A549 (cell line): ENCODE results near the gene UBE2N. TPM values are rescaled to one million over a fixed set of nuclear protein-coding genes. Genes with fewer than 3 reads are reported as not detected.
"Not testable (repeated sequence)": the region's sequence is repeated elsewhere in the genome, so short reads cannot be mapped to it uniquely, and the experiment has no call there.

Source experiments
- ATAC-seq, 2 experiments: fragments of 200-7000 bp in 1 of 2; fragments of >200 bp in 1 of 2; cut with Nextera tagmentation in 1 of 2; cut with Tn5 transposase in 1 of 2; 3 replicates each; pipeline versions ENCODE4 v1.8.0 to v1.9.1; 2018 to 2020; ENCODE audit warnings: mild to moderate bottlenecking in 1 of 2, moderate library complexity in 1 of 2
- CTCF ChIA-PET: fragments of 300-600 bp; sonication (Branson Sonifier 250); formaldehyde crosslinking; extraction: SDS; loops from one replicate; lab custom pipeline; 2021; ENCODE audit warnings: antibody characterized with exemption, inconsistent platforms; lab: Yijun Ruan, JAX
- POLR2A ChIA-PET: fragments of 350-600 bp; formaldehyde crosslinking; extraction: SDS; loops from one replicate; lab custom pipeline; 2021; ENCODE audit warnings: antibody characterized with exemption, inconsistent platforms; lab: Yijun Ruan, JAX
- DNase-seq, 2 experiments: peaks; one replicate each; pipeline versions ENCODE4 v3.0.0 to v3.0.0-alpha.2; 2011 to 2016; ENCODE audit warnings: low read depth in 1 of 2, low spot score in 1 of 2
- FAIRE-seq: peaks from 2 replicates; lab custom pipeline; 2011; peaks lifted over from hg19 to GRCh38; lab: Jason Lieb, UNC
- H3K27ac ChIP-seq, 2 experiments: fragments of >200 bp; sonication (Bioruptor Twin); formaldehyde crosslinking; 3 replicates each; pipeline ENCODE4 v1.5.1; 2016 to 2017
- H3K4me1 ChIP-seq: fragments of >200 bp; sonication (Bioruptor Twin); formaldehyde crosslinking; 3 replicates; pipeline ENCODE4 v1.6.1; 2016
- H3K4me2 ChIP-seq: fragments of >200 bp; sonication (Bioruptor Twin); formaldehyde crosslinking; 3 replicates; pipeline ENCODE4 v1.6.1; 2016
- H3K4me3 ChIP-seq: fragments of >200 bp; sonication (Bioruptor Twin); formaldehyde crosslinking; 3 replicates; pipeline ENCODE4 v1.5.1; 2016
- H3K9me3 ChIP-seq: fragments of >200 bp; sonication (Bioruptor Twin); formaldehyde crosslinking; 3 replicates; pipeline ENCODE4 v1.6.1; 2016
- ESRRA ChIP-seq: fragments of 150-350 bp; IDR thresholded peaks from 2 replicates; pipeline ENCODE4 v1.6.1; 2014; ENCODE audit warnings: mild to moderate bottlenecking, low read length, borderline replicate concordance
- FOSL2 ChIP-seq, 2 experiments: fragments of 450-650 bp in 1 of 2; fragments of >200 bp in 1 of 2; sonication (Bioruptor Twin) in 1 of 2; formaldehyde crosslinking; IDR thresholded peaks; 2 replicates each; pipeline versions ENCODE4 v1.5.0 to v1.6.1; 2016 to 2020; ENCODE audit warnings: mild to moderate bottlenecking in 1 of 2, moderate library complexity in 1 of 2
- FOXS1 ChIP-seq: fragments of 250-450 bp; sonication (Bioruptor Pico); IDR thresholded peaks from 2 replicates; pipeline ENCODE4 v1.5.0; 2020; ENCODE audit warnings: mild to moderate bottlenecking, moderate library complexity
- GATA3 ChIP-seq: IDR thresholded peaks from 2 replicates; pipeline ENCODE4 v1.6.1; 2012; ENCODE audit warnings: borderline replicate concordance
- HOXB5 ChIP-seq: fragments of 250-450 bp; sonication (Bioruptor Pico); IDR thresholded peaks from 2 replicates; pipeline ENCODE4 v1.5.0; 2020; ENCODE audit warnings: mild to moderate bottlenecking, moderate library complexity
- MAFK ChIP-seq: fragments of 450-650 bp; IDR thresholded peaks from 2 replicates; pipeline ENCODE4 v1.6.1; 2014; ENCODE audit not compliant: partially characterized antibody
- MAZ ChIP-seq: fragments of 150-350 bp; IDR thresholded peaks from 2 replicates; pipeline ENCODE4 v1.6.1; 2014; ENCODE audit warnings: antibody characterized with exemption, low read depth, low read length, borderline replicate concordance
- PHF8 ChIP-seq: fragments of 200-600 bp; sonication (generic); IDR thresholded peaks from 2 replicates; pipeline ENCODE4 v1.6.1; 2016; ENCODE audit warnings: low read depth, mild to moderate bottlenecking, antibody characterized with exemption, moderate library complexity, borderline replicate concordance
- RAD21 ChIP-seq, 2 experiments: fragments of >200 bp in 1 of 2; sonication (Bioruptor Twin) in 1 of 2; formaldehyde crosslinking in 1 of 2; IDR thresholded peaks in 1 of 2; conservative IDR thresholded peaks in 1 of 2; 2 replicates in 1 of 2; 3 replicates in 1 of 2; pipeline ENCODE4 v1.6.1; 2012 to 2018; ENCODE audit warnings: inconsistent platforms in 1 of 2
- RARB ChIP-seq: fragments of 250-450 bp; sonication (Bioruptor Pico); IDR thresholded peaks from 2 replicates; pipeline ENCODE4 v1.8.0; 2021; ENCODE audit warnings: mild to moderate bottlenecking, moderate library complexity
- RFX5 ChIP-seq: fragments of 450-650 bp; IDR thresholded peaks from 2 replicates; pipeline ENCODE4 v1.7.1; 2014; ENCODE audit warnings: antibody characterized with exemption, mild to moderate bottlenecking, moderate library complexity
- SMC3 ChIP-seq: fragments of >200 bp; sonication (Bioruptor Twin); formaldehyde crosslinking; IDR thresholded peaks from 3 replicates; pipeline ENCODE4 v1.6.1; 2018; ENCODE audit warnings: inconsistent platforms
- SREBF2 ChIP-seq: fragments of 450-650 bp; IDR thresholded peaks from 2 replicates; pipeline ENCODE4 v1.6.1; 2014; ENCODE audit warnings: mild to moderate bottlenecking, moderate library complexity
- TP53 ChIP-seq: fragments of 250-450 bp; sonication (Bioruptor Pico); IDR thresholded peaks from 2 replicates; pipeline ENCODE4 v1.5.0; 2021; ENCODE audit warnings: mild to moderate bottlenecking, moderate library complexity
- WGBS: methylation state at CpG from one replicate; pipeline ENCODE4 v1.1.6; 2017; ENCODE audit errors: missing lambda C conversion rate; 5-methylcytosine and 5-hydroxymethylcytosine counted together
- polyA plus RNA-seq, 4 experiments: library from polyadenylated mRNA; depleted of rRNA in 3 of 4; stranded (reverse); fragments of >200 nt; fragmentation: RNase III in 1 of 4; extraction: RNeasy Plus Mini Kit Qiagen cat#74134 plus additional on column Dnase treatment in 1 of 4; gene quantifications; 2 replicates in 3 of 4; 3 replicates in 1 of 4; pipeline ENCODE4 v1.2.3, GENCODE V29; 2011 to 2017
- TF ChIP-seq, protein P1 (sequence below): fragments of >200 bp; sonication (Bioruptor Twin); formaldehyde crosslinking; IDR thresholded peaks from 2 replicates; pipeline ENCODE4 v1.6.1; 2016
- TF ChIP-seq, protein P2 (sequence below): IDR thresholded peaks from 2 replicates; pipeline ENCODE4 v1.6.1; 2012
- TF ChIP-seq, protein P3 (sequence below): fragments of 250-450 bp; sonication (Bioruptor Pico); IDR thresholded peaks from 2 replicates; pipeline ENCODE4 v1.5.0; 2020; ENCODE audit warnings: low read depth, mild to moderate bottlenecking, moderate library complexity

Gene UBE2N
- polyA plus RNA-seq, 2 of the 4 experiments (the other 2 are of a cell fraction): 160 to 168 TPM

DNA sequence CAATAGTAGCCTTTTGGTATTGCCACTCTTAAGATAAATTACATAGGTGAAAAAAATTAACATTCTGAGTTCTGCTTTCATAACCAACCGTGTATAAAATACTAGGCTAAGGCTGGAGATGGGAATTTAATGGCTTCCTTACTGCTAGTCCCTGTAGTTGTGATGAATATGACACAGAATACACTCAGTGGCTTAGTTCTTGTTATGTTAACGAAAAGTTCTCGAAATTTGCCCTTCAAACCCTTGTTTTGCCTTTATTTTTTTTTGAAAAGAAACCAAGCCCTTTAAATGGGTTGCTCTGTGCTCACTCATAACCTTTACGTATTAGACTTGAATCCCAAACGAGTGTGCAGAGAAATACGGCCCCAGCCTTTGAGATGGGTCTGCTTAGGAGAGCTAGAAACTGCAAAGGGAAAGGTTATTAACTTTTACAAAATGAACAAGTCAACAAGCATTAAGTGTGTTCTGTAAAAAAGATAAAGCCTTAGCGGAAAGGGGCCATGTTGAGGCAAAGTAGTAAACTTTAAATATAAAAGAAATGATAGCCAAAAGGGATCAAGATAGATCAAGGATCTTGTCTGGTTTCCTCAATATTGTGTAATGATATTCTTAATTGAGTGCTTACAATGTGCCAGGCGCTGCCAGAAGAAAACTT, 62.3 kb downstream of the UBE2N start:
- CTCF ChIA-PET: interaction anchor here (1.1 to 1.5 kb wide), 2 partner anchors 241 to 395 kb away, joined by 3 to 4 read pairs; no protein-coding TSS in a partner anchor
- Histone ChIP-seq H3K27ac (peak overlapping the region; percentile 77 to 97), H3K4me3 (peak overlapping the region; percentile 64), H3K9me3 (no peaks in the 10 kb centered on the region), H3K4me1 (peaks cover 34% of the 10 kb centered on the region), H3K4me2 (peak overlapping the region; percentile 91)
- 46% methylated on average over 8 of the region's 8 CpGs for WGBS
- TF ChIP-seq SREBF2: no peak
- TF ChIP-seq MAZ: no peak
- TF ChIP-seq, protein P1, sequence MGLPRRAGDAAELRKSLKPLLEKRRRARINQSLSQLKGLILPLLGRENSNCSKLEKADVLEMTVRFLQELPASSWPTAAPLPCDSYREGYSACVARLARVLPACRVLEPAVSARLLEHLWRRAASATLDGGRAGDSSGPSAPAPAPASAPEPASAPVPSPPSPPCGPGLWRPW: no peak
- no peak for TF ChIP-seq MAFK
- TF ChIP-seq SMC3: no peak
- TF ChIP-seq GATA3: no peak
- no peak for TF ChIP-seq TP53 (CRISPR knock-in tag)
- TF ChIP-seq RAD21 (conservative IDR thresholded peaks at IDR 0.05 in 1 of 2, IDR thresholded peaks at IDR 0.05 in 1 of 2): no peak
- TF ChIP-seq PHF8: no peak
- TF ChIP-seq FOXS1 (CRISPR knock-in tag): no peak
- TF ChIP-seq, protein P2, sequence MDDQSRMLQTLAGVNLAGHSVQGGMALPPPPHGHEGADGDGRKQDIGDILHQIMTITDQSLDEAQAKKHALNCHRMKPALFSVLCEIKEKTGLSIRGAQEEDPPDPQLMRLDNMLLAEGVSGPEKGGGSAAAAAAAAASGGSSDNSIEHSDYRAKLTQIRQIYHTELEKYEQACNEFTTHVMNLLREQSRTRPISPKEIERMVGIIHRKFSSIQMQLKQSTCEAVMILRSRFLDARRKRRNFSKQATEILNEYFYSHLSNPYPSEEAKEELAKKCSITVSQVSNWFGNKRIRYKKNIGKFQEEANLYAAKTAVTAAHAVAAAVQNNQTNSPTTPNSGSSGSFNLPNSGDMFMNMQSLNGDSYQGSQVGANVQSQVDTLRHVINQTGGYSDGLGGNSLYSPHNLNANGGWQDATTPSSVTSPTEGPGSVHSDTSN: no peak
- TF ChIP-seq ESRRA: no peak
- TF ChIP-seq HOXB5 (CRISPR knock-in tag): no peak
- no peak for TF ChIP-seq RFX5
- TF ChIP-seq, protein P3, sequence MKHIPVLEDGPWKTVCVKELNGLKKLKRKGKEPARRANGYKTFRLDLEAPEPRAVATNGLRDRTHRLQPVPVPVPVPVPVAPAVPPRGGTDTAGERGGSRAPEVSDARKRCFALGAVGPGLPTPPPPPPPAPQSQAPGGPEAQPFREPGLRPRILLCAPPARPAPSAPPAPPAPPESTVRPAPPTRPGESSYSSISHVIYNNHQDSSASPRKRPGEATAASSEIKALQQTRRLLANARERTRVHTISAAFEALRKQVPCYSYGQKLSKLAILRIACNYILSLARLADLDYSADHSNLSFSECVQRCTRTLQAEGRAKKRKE (CRISPR knock-in tag): no peak
- no peak for TF ChIP-seq FOSL2 (IDR thresholded peaks at IDR 0.05)
- no peak for TF ChIP-seq FOSL2 (CRISPR knock-in tag; IDR thresholded peaks at IDR 0.05)
- TF ChIP-seq RARB (CRISPR knock-in tag): no peak
- no peak for ATAC-seq
- no peak for DNase-seq
- POLR2A ChIA-PET: interaction anchor here (1.2 kb wide), 1 partner anchor 392 kb away, joined by 3 read pairs; no protein-coding TSS in a partner anchor
- no peak for FAIRE-seq

DNA sequence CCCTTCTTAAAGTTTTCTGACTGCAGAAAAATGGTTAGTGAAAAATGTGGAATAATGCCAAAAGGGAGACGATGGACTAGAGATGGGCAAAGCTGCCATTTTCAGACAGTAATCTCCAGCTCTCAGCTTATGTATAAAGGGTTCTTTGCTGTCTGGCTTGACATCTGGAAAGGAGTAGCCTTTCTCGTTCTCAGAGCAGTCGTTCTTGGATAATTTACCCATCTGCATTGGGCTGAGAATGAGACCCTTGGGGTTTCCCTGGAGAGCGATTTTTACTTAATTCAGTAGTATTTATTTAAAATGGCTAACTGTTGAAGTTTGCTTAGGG, 62.8 kb downstream of the UBE2N start:
- no peak for ATAC-seq
- H3K9me3 ChIP-seq: no peaks in the 10 kb centered on the region
- peaks cover 39% of the 10 kb centered on the region for H3K4me1 ChIP-seq
- ChIA-PET POLR2A (interaction anchor here (0.6 to 1.2 kb wide), 2 partner anchors 119 to 391 kb away, joined by 3 to 5 read pairs; no protein-coding TSS in a partner anchor), CTCF (interaction anchor here (0.6 kb wide), 1 partner anchor 397 kb away, joined by 4 read pairs; no protein-coding TSS in a partner anchor)
- TF ChIP-seq SMC3 (no peak), HOXB5 (CRISPR knock-in tag) (no peak)
- 2% methylated on average over 4 of the region's 4 CpGs for WGBS
- H3K4me2 ChIP-seq: peak overlapping the region; percentile 91
- H3K27ac ChIP-seq: peak overlapping the region; percentile 77 to 97
- FAIRE-seq: no peak
- DNase-seq: peak in 1 of 2 experiments; percentile 13
- peak overlapping the region; percentile 64 for H3K4me3 ChIP-seq

DNA sequence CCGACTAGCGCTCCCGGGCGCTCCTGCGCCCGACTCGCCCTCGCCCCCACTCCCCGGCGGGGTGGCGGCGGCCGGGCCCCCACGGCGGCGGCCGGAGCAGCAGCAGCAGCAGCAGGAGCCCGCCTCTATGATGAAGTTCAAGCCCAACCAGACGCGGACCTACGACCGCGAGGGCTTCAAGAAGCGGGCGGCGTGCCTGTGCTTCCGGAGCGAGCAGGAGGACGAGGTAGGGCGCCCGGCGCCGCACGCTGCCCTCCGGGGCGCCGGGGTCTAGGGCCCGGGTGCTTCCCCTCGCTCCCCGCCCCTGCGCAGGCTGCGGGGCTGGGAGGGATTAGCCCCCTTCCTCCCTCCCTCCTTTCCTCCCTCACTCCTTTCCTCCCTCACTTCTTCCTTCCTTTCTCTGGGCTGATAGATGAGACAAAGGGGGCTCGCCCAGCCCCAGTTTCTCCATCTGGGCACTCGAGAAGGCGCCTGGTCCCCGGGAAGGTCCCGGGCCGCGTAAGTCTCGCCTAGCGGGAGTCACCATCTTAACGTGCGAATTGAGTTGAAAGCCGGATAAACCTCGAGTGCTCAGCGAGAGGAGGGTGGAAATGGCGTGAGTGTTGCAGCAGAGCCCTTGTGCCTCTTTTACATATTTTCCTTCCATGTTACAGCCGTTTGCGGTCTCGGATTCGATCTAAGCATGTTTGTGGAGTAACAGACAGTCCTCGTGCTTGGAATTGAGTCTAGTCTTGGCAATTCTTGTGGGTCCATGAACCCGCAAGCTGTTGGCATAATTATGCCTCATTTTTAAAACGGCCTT, 63.4 kb downstream of the UBE2N start:
- peak; percentile 37; the same call in 1 of the 2 replicates for TF ChIP-seq PHF8
- under 1% methylated on average over 30 of the region's 64 CpGs for WGBS
- H3K4me1 ChIP-seq: peaks cover 44% of the 10 kb centered on the region
- POLR2A ChIA-PET: interaction anchor here (0.6 to 1.2 kb wide), 2 partner anchors 119 to 391 kb away, joined by 3 to 5 read pairs; no protein-coding TSS in a partner anchor
- H3K9me3 ChIP-seq, FAIRE-seq: not testable (repeated sequence)
- DNase-seq (peak; percentile 64 to 85), ATAC-seq (peak; percentile 60 to 80)
- peak overlapping the region; percentile 64 for H3K4me3 ChIP-seq
- CTCF ChIA-PET: interaction anchor here (0.6 kb wide), 1 partner anchor 396 kb away, joined by 4 read pairs; no protein-coding TSS in a partner anchor
- H3K4me2 ChIP-seq: peak overlapping the region; percentile 91
- H3K27ac ChIP-seq: peak overlapping the region; percentile 77 to 97
